Measurements from ENCODE around the gene MAP2K1.
"Not testable (repeated sequence)": the region's sequence is repeated elsewhere in the genome, so short reads cannot be mapped to it uniquely, and the experiment has no call there.

Gene MAP2K1

GRCh38 chr15:66476535-66476934 lies 89.8 kb downstream of the MAP2K1 start:
- no peak for DNase-seq (ENCODE audit: low read depth, low spot score)

- no peak for DNase-seq (ENCODE audit: low read depth, low spot score)
Measured at GRCh38 chr15:66477011-66477410, 90.3 kb downstream of the MAP2K1 start.

- DNase-seq (ENCODE audit: low read depth, low spot score): no peak
Measured at GRCh38 chr15:66480267-66480666, 93.6 kb downstream of the MAP2K1 start.

DNA sequence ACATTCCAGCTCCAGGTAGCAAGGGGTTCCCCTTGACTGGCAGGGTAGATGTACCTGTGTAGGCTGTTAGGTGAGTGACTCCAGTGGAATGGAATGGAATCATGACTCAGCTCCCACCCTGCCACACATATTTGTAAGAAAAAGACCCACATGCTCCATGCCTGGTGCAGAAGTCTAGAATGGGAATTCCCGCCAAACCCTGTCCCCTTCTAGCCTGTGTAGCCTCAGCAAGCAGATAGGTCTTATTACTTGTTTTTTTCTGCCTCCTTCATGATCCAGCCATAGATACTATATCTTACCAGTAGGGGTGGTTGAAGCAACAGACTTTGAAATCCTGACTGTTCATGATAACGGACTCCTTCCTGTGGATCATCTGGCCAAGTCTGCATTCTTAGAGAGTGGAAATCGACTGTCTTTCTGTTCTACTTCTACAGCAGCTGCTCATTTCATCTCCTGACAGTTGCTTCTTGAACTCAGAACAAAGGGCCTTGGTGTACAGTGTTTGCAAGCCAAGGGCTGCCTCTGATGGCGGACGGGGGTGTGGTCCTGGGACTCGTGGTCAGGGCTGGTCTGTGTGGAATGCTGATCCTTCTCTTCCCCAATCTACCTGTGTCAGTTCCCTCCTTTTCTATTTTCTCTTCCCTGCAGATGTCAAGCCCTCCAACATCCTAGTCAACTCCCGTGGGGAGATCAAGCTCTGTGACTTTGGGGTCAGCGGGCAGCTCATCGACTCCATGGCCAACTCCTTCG lies 94.6 kb downstream of the MAP2K1 start:
- no peak for DNase-seq (ENCODE audit: low read depth, low spot score)

DNA sequence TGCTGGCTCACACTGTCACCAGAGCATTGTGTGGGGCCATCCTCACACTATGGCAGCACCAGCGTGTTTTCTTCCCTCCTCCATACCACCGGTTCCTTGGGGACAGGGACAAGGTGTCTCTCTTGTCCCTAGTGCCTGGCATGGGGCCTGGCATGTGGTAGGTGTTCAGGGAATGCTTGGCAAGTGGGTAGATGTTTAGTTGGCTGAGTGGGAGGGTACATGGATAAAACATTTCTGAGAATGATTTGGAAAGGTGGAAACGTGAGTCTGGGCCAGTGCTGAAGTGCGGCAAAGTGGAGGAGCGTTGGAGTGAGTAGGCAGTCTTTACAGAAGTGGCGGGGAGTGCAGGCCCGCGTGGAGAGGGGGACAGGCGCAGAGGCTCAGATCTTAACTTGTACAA lies 95.8 kb downstream of the MAP2K1 start:
- DNase-seq (ENCODE audit: low read depth, low spot score): no peak

DNA sequence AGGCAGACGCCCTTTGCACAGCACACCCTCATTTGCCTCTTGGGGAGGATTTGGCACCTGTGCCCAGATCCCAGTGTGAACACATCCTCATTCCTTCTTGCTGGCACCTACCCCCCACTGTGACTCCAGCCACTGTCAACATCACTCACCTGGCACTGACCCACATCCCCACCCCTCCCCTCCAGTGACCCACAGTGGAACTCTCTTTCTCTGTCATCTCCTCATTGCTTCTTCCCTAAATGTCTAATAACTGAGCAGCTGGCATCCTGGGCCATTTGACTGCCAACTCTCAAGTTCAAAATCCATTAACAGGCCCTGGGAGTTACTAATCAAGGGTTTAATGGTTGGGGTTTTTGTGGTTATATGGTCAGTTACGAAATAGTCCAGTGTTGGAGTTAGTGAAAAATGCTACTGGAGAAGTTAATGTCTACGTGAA lies 96.4 kb downstream of the MAP2K1 start:
- no peak for DNase-seq (ENCODE audit: low read depth, low spot score)

DNA sequence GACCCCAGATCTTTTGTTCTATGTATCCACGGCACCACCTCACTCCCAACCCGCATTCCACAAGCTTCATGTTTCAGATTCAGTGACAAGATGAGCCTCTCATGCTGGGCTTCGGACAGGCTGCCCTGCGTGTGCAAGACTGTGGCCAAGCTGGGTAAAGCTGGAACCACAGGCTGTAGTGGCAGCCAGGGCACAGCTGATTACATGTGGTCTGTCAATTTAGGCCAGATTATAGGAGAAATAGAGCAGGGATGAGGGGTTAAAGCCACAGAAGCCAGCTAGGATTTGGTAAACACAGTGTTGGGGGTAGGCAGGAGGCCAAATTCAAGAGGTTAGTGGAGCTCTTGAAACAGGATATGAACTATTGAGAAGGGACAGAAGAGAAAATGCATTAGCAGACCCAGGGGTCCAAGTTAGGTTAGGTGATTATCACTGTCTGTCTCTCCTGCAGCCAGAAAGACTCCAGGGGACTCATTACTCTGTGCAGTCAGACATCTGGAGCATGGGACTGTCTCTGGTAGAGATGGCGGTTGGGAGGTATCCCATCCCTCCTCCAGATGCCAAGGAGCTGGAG lies 97.9 kb downstream of the MAP2K1 start:
- DNase-seq (ENCODE audit: low read depth, low spot score): no peak

GRCh38 chr15:66486887-66487286 lies 100.2 kb downstream of the MAP2K1 start:
- no peak for DNase-seq (ENCODE audit: low read depth, low spot score)

GRCh38 chr15:66488525-66488924 lies 101.8 kb downstream of the MAP2K1 start:
- no peak for DNase-seq (ENCODE audit: low read depth, low spot score)

GRCh38 chr15:66489179-66489791 lies 102.6 kb downstream of the MAP2K1 start:
- no peak for DNase-seq (ENCODE audit: low read depth, low spot score)

- DNase-seq (ENCODE audit: low read depth, low spot score): no peak
Measured at GRCh38 chr15:66491846-66492245, 105.1 kb downstream of the MAP2K1 start.

DNA sequence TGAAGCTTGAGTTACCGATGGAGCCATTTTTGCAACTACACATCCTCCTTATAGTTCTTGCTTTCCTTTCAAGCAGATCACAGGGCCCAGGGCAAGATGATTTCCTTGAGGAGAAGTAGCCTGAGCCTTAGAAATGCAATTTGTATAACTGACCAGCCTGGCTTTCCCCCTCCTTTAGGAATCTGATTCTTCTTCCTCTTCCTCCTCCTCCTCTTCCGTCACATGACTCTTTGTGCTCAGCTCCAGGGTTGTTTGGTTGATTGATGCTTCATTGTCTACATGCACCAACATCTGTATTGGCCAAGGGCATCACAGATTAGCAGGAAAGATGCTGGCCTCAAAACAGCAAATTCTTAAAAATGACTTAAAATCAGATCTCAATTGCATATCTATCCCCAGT lies 107.5 kb downstream of the MAP2K1 start:
- DNase-seq (ENCODE audit: low read depth, low spot score): no peak

DNA sequence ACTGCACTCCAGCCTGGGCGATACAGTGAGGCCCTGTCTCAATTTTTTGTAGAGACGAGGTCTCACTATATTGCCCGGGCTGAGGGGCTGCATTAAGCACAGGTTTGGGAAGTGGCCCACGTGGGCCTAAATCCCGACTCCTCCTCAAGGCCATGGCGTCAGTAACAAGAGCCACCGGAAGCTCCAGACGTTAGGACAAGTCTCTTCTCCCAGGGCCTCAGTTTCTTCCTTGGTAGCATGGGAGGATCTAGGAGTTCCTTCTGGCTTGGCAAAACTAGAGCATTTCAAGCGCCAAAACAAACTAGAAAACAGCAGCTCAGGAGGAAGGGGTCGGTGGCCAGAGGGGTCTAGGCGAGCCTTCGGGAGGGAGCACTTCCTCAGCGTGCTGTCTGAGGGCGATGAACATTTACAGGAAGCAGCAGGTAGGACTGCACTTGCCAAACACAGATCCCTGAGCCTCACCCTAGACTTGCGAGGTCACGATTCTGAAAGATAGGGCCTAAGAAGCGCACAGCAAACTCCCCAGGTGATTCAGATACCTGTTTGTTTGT lies 110.3 kb downstream of the MAP2K1 start:
- no peak for DNase-seq (ENCODE audit: low read depth, low spot score)

DNA sequence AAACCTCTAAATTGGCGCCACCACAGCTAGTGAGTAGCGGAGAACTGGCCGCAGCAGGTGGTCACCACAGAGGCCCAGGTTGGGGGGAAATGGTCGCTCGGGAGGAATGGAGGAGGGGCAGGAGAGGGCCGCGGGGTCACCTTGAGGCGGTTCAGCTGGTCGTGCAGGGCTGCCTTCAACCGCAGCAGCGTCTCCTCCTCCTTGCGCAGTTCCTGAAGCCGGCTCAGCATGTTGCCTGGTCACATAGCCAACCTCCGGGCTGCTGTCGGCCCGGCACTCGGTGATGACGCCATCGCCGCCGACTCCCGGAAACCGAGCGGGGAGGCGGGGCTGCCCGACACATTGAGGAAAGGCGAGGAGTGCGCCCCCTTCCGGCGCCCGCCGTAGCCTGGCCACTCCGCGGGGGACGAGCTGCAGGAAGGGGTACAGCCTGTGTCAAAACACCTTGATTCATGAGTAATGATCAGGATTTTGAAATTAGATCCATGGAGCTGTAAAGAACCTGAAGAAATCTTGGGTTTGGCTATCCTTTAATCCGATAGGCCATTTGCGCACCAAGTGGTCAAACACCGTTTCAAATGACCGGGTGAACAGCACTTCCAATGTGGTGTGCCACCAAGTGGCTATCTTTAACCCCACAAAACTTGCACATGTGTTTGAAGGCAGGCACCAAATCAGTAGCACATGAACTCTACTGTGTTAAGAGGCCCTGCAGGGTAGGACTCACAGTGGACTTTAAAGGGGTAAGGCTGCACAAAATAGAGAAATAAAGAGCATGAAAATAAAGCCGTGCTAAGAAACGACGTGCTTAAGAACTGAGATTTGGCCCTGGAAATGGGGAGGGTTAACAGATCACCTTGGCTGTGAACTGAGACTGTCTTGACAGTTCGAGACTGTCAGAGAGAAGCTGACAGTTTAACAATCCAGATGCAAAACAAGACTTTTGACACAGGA lies 111.1 kb downstream of the MAP2K1 start, which contains the start of gene SNAPC5:
Gene SNAPC5, minus strand, starts transcription at position 261 of the 954 bp plus-strand sequence. Its CDS starts 31 bp downstream, at position 230.
- DNase-seq (ENCODE audit: low read depth, low spot score): peak; percentile 84

GRCh38 chr15:66498501-66499386 lies 112.0 kb downstream of the MAP2K1 start:
- DNase-seq (ENCODE audit: low read depth, low spot score): no peak

DNA sequence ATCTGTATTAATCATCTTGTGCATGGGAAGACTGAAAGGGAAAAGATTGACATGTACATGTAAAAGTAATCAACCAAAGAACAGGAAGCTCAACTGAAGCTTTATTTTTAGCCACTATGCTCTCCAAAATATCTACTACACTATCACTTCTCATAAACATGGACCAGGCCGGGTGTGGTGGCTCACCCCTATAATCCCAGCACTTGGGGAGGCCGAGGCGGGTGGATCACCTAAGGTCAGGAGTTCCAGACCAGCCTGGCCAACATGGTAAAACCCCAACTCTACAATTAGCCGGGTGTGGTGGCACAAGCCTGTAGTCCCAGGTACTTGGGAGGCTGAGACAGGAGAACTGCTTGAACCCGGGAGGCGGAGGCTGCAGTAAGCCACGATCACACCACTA lies 113.6 kb downstream of the MAP2K1 start:
- not testable (repeated sequence) for DNase-seq (ENCODE audit: low read depth, low spot score)

- no peak for DNase-seq (ENCODE audit: low read depth, low spot score)
Measured at GRCh38 chr15:66502491-66502890, 115.8 kb downstream of the MAP2K1 start.

DNA sequence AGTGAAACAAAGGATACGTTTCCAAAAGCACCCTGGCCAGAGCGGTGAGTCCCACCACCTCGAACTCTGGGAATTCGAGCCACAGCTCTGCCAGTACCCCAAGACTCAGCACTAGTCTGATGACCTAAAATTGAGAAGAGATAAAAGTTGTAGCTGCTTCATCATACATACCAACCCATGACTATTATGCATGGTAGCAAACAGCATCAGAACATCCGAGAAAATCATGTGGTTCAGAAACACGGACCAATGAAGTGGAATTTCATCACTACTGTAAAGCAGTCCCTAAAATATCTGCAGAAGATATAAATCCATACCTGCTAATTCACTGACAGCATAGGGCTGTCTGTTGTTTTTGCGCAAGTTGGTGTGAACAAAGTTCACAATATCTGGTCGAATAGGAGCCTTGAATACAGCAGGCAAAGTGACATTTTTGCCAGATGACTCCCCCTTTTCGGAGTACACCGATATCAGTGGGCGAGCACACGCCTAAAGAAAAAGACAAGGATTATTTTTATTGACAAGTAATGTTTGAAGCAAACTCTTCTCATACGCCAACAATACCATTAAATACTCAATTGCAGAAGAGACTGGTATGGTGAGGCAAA lies 116.4 kb downstream of the MAP2K1 start:
- not testable (repeated sequence) for DNase-seq (ENCODE audit: low read depth, low spot score)

DNA sequence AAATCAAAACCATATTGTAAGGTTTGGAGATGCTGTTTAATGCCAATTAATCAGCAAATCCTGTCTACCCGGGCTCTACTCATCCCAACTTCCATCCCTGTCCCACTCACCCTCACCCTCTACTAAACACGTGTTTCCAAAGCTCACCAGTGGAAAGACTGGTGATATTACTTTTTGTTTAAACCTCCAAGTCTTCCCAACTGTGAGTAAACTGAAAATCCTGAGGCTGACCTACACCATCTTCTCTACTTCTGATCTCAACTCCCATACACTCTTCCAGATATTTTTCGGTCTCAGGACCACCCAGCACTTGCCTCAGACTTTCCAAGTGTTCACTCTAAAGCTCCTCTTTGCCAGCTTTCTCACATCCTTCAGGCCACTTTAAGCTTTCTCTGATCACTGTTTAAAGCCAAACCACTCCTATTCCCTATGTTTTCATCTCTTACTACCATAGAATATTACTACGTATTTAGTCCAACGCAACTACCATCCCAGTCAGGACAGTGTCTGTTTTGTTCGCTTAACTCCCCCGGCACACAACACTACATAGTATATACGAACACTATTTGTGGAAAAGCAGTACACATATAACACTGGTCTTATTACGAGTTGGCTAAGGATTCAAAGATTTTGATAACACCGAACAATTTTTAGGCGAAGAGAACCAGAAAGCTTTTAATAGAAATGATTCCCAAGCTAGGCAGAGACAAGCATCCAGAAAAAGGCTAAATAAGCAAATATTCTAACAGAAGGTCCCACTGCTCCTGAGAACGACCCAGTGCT lies 117.3 kb downstream of the MAP2K1 start:
- DNase-seq (ENCODE audit: low read depth, low spot score): no peak
